ENCODE measurements around the gene TMEM163. TPM values are rescaled to one million over a fixed set of nuclear protein-coding genes. Genes with fewer than 3 reads are reported as not detected.
A peak's percentile ranks its signal among the peaks of the same experiment; 100 is the strongest.

Gene TMEM163
- total and polyA plus RNA-seq, 3 donors from 2014 or later = 24.0 to 44.3 (median 37.3) TPM

DNA sequence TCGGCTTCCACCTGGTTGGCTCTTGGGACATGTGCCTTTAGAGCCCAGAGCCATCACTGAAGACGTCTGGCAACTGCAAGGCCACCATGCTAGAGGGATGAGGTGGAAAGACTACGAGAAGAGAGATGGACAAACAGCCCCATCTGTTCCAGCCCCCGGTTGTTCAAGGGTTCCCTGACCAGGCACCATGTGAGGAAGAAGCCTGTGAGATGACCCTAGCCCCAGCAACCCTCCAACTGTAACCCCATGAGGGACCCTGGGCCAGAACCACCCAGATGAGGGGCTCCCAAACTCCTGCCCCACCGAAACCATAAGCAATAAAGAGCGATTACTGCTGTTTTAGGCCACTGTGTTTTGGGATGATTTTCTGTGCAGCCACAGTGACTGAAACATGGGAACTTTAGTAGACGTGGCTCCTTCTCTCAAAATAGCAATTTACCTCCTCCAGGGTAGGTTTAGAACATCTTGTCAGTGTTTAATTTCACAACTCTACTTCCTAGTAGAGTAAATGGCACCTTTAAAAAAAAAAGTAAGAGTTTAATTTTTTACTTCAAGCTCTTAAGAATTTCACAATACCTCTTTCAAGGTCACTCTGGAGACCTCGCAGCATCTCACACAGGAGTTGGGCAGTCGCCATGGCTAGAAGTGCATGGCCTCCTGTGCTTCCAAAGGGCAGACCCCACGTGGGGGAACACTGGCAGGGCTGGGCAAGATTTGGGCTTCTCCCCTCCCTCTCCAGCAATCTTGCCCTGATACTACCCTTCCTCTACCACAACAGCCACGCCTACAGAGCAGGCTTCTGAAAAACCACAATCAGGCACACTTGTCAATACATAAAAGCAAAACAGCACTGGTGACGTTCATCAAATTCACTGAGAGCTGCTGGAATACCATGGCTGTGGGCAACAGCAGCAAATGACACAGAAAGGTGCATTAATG is 48.8 kb downstream of the TMEM163 start:
- intact Hi-C loops (cut with DNase I; ENCODE audit: low total_unique reads) = no loop called here
- no peaks in the 10 kb centered on the region for H3K9me3 ChIP-seq
- H3K27ac ChIP-seq = no peak overlapping the region
- peaks cover 9% of the 10 kb centered on the region for H3K4me1 ChIP-seq
- TF ChIP-seq POLR2A (IDR thresholded peaks at IDR 0.05) = no peak
- TF ChIP-seq, protein P1, sequence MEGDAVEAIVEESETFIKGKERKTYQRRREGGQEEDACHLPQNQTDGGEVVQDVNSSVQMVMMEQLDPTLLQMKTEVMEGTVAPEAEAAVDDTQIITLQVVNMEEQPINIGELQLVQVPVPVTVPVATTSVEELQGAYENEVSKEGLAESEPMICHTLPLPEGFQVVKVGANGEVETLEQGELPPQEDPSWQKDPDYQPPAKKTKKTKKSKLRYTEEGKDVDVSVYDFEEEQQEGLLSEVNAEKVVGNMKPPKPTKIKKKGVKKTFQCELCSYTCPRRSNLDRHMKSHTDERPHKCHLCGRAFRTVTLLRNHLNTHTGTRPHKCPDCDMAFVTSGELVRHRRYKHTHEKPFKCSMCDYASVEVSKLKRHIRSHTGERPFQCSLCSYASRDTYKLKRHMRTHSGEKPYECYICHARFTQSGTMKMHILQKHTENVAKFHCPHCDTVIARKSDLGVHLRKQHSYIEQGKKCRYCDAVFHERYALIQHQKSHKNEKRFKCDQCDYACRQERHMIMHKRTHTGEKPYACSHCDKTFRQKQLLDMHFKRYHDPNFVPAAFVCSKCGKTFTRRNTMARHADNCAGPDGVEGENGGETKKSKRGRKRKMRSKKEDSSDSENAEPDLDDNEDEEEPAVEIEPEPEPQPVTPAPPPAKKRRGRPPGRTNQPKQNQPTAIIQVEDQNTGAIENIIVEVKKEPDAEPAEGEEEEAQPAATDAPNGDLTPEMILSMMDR (IDR thresholded peaks at IDR 0.05) = no peak
- DNase-seq = peak; percentile 28
- no peaks in the 10 kb centered on the region for H3K27me3 ChIP-seq
- no peak overlapping the region for H3K4me3 ChIP-seq
- no peaks in the 10 kb centered on the region for H3K36me3 ChIP-seq (ENCODE audit: low read depth, missing control alignments)
- 69 to 70% methylated on average over 12 of the region's 12 CpGs for WGBS, 2 donors

DNA sequence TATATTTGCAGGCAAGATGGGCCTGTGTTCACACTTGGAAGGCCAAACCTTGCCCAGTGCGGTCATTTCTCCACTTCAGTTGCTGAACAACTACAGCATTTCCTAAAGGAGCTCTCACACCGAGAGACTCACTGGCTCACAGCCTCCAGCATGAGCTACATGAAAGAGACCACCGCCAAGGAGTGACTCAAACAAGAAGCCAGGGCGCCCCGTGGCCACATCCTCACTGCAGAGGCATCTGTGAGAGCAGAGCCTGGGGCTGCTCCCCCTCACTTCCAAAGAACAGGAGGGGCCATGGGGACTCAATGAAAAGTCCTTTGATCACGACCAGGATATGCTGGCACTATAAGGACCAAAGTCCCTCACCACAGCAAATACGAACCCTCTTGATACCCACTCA is 50.0 kb downstream of the TMEM163 start:
- intact Hi-C loops (cut with DNase I; ENCODE audit: low total_unique reads) = no loop called here
- Histone ChIP-seq H3K4me3 (no peak overlapping the region), H3K9me3 (no peaks in the 10 kb centered on the region), H3K27ac (no peak overlapping the region), H3K27me3 (no peaks in the 10 kb centered on the region), H3K4me1 (peaks cover 9% of the 10 kb centered on the region), H3K36me3 (ENCODE audit: low read depth, missing control alignments) (no peaks in the 10 kb centered on the region)
- TF ChIP-seq, protein P1 (IDR thresholded peaks at IDR 0.05) = no peak
- no peak for TF ChIP-seq POLR2A (IDR thresholded peaks at IDR 0.05)
- WGBS, 2 donors = 92 to 94% methylated on average over 6 to 7 of the region's 7 CpGs
- no peak for DNase-seq

DNA sequence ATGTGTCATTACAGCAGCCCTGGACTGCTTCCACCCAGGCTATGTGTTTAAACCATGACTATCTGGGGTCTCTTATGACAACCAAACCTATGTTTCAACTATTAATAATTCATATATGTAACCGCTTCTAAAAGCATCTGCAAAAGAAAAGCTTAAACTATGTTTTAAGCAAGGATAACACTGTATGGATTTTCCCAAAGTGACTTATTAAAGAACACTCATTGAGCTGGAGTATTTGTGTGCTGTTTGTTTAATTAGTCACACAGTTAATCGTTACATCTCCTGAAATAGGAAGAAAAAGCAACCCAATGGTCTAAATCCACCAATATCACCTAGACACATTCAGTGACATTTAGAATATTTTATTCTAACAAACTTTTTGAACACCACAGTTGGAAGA is 51.3 kb downstream of the TMEM163 start:
- Histone ChIP-seq H3K9me3 (no peaks in the 10 kb centered on the region), H3K36me3 (ENCODE audit: low read depth, missing control alignments) (no peaks in the 10 kb centered on the region), H3K4me1 (peaks cover 9% of the 10 kb centered on the region), H3K27me3 (no peaks in the 10 kb centered on the region), H3K27ac (no peak overlapping the region), H3K4me3 (no peak overlapping the region)
- intact Hi-C loops (cut with DNase I; ENCODE audit: low total_unique reads) = no loop called here
- TF ChIP-seq, protein P1 (IDR thresholded peaks at IDR 0.05) = no peak
- TF ChIP-seq POLR2A (IDR thresholded peaks at IDR 0.05) = no peak
- 95 to 97% methylated on average over 2 of the region's 2 CpGs for WGBS, 2 donors
- DNase-seq = no peak

DNA sequence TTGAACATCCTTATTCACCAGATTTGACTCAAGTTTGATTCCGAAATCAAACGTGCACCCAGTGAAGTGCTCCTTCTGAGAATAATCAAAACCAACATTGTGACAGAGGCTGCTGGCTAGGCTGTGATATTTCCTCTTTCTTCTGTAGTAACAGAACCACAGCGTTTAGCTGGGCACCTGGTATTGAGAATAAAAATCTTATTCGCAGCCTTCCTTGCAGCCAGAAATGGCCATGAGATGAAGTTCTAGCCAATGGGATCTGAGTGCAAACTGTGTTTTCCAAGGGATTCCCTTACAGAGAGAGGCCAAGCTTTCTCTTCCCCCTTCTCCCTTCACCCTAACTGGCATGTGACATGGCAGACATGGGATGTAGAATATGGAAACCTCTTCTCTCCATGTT is 51.7 kb downstream of the TMEM163 start:
- H3K27ac ChIP-seq = no peak overlapping the region
- peaks cover 9% of the 10 kb centered on the region for H3K4me1 ChIP-seq
- no peak overlapping the region for H3K4me3 ChIP-seq
- H3K36me3 ChIP-seq (ENCODE audit: low read depth, missing control alignments) = no peaks in the 10 kb centered on the region
- WGBS, 2 donors = 91 to 95% methylated on average over 4 of the region's 4 CpGs
- TF ChIP-seq POLR2A (IDR thresholded peaks at IDR 0.05) = no peak
- TF ChIP-seq, protein P1 (IDR thresholded peaks at IDR 0.05) = no peak
- intact Hi-C loops (cut with DNase I; ENCODE audit: low total_unique reads) = no loop called here
- no peak for DNase-seq
- no peaks in the 10 kb centered on the region for H3K9me3 ChIP-seq
- H3K27me3 ChIP-seq = no peaks in the 10 kb centered on the region
